NCI-H510A (cell line): ENCODE measurements around the gene ABI3.
A peak's percentile ranks its signal among the peaks of the same experiment; 100 is the strongest.

Experiments
- DNase-seq: peaks from one replicate; lab custom pipeline; 2025; lab: John Stamatoyannopoulos, UW

Gene ABI3

GRCh38 chr17:49197346-49197998, 13.0 kb upstream of the ABI3 start:
- DNase-seq: no peak

- DNase-seq: no peak
Observed at GRCh38 chr17:49198211-49198610, 12.3 kb upstream of the ABI3 start.

- no peak for DNase-seq
Observed at GRCh38 chr17:49200423-49201083, 10.0 kb upstream of the ABI3 start.

- no peak for DNase-seq
Observed at GRCh38 chr17:49201481-49201927, 9.0 kb upstream of the ABI3 start.

- DNase-seq: no peak
Observed at GRCh38 chr17:49203796-49204195, 6.7 kb upstream of the ABI3 start.

GRCh38 chr17:49204516-49204915, 6.0 kb upstream of the ABI3 start:
- no peak for DNase-seq

- DNase-seq: no peak
Observed at GRCh38 chr17:49209061-49209571, 1.4 kb upstream of the ABI3 start.

- no peak for DNase-seq
Observed at GRCh38 chr17:49213399-49213798, 2.9 kb downstream of the ABI3 start.

- DNase-seq: no peak
Observed at GRCh38 chr17:49213847-49214246, 3.3 kb downstream of the ABI3 start.

- no peak for DNase-seq
Observed at GRCh38 chr17:49214676-49215360, 4.3 kb downstream of the ABI3 start.

GRCh38 chr17:49216482-49216881, 6.0 kb downstream of the ABI3 start:
- no peak for DNase-seq

- DNase-seq: no peak
Observed at GRCh38 chr17:49216953-49217650, 6.6 kb downstream of the ABI3 start.

GRCh38 chr17:49217651-49218413, 7.3 kb downstream of the ABI3 start:
- DNase-seq: no peak

GRCh38 chr17:49218941-49219913, 8.7 kb downstream of the ABI3 start:
- no peak for DNase-seq

GRCh38 chr17:49219987-49220386, 9.5 kb downstream of the ABI3 start:
- DNase-seq: no peak

- DNase-seq: no peak
Observed at GRCh38 chr17:49223168-49223516, 12.6 kb downstream of the ABI3 start.

GRCh38 chr17:49223517-49224197, 13.2 kb downstream of the ABI3 start:
- DNase-seq: peak; percentile 54

- DNase-seq: peak; percentile 85
Observed at GRCh38 chr17:49224198-49224996, 13.9 kb downstream of the ABI3 start.

- no peak for DNase-seq
Observed at GRCh38 chr17:49224997-49225337, 14.5 kb downstream of the ABI3 start.
